CD1c-positive myeloid dendritic cell (primary cell): ENCODE results near the gene FOCAD.

Source experiments
- DNase-seq: peaks from one replicate; pipeline ENCODE4 v3.0.0-alpha.2; 2016; ENCODE audit errors: extremely low spot score

The FOCAD gene

GRCh38 chr9:20804489-20805250 is 120.6 kb downstream of the FOCAD start:
- DNase-seq = no peak

GRCh38 chr9:20805766-20806165 is 121.7 kb downstream of the FOCAD start:
- DNase-seq = no peak

- no peak for DNase-seq
Observed at GRCh38 chr9:20808002-20808401, 123.9 kb downstream of the FOCAD start.

GRCh38 chr9:20811872-20812271 is 127.8 kb downstream of the FOCAD start:
- DNase-seq = no peak

GRCh38 chr9:20815923-20816703 is 132.1 kb downstream of the FOCAD start:
- no peak for DNase-seq

- no peak for DNase-seq
Observed at GRCh38 chr9:20823051-20823450, 139.0 kb downstream of the FOCAD start.

GRCh38 chr9:20831028-20831427 is 147.0 kb downstream of the FOCAD start:
- no peak for DNase-seq

- no peak for DNase-seq
Observed at GRCh38 chr9:20832775-20833174, 148.7 kb downstream of the FOCAD start.

- no peak for DNase-seq
Observed at GRCh38 chr9:20835377-20836286, 151.6 kb downstream of the FOCAD start.

- no peak for DNase-seq
Observed at GRCh38 chr9:20837166-20837565, 153.1 kb downstream of the FOCAD start.

GRCh38 chr9:20838218-20838617 is 154.2 kb downstream of the FOCAD start:
- DNase-seq = no peak

GRCh38 chr9:20844916-20845315 is 160.9 kb downstream of the FOCAD start:
- no peak for DNase-seq

GRCh38 chr9:20848490-20848889 is 164.4 kb downstream of the FOCAD start:
- no peak for DNase-seq

GRCh38 chr9:20853866-20854265 is 169.8 kb downstream of the FOCAD start:
- no peak for DNase-seq

- no peak for DNase-seq
Observed at GRCh38 chr9:20854444-20854843, 170.4 kb downstream of the FOCAD start.

GRCh38 chr9:20863945-20864344 is 179.9 kb downstream of the FOCAD start:
- no peak for DNase-seq

- DNase-seq = peak; percentile 44
Observed at GRCh38 chr9:20865347-20865746, 181.3 kb downstream of the FOCAD start.

- no peak for DNase-seq
Observed at GRCh38 chr9:20870115-20870514, 186.1 kb downstream of the FOCAD start.

GRCh38 chr9:20872340-20872977 is 188.4 kb downstream of the FOCAD start:
- DNase-seq = no peak

GRCh38 chr9:20873240-20873865 is 189.3 kb downstream of the FOCAD start:
- DNase-seq = no peak

GRCh38 chr9:20880271-20880670 is 196.2 kb downstream of the FOCAD start:
- no peak for DNase-seq
